Gastroesophageal sphincter (tissue), 3 donors: ENCODE measurements around the gene PPP1R7.

Experiments
- CTCF ChIP-seq, 4 experiments: fragments of 200-600 bp in 2 of 4; fragments of 450-650 bp in 2 of 4; sonication (generic) in 1 of 4; IDR thresholded peaks; one replicate each; pipeline ENCODE4 v1.5.1; 2017 to 2019; ENCODE audit warnings: antibody characterized with exemption in 4 of 4, mild to moderate bottlenecking in 2 of 4, moderate library complexity in 2 of 4
- EP300 ChIP-seq: sonication (generic); formaldehyde crosslinking; IDR thresholded peaks from one replicate; pipeline ENCODE4 v1.6.1; 2017; ENCODE audit warnings: antibody characterized with exemption, mild to moderate bottlenecking
- POLR2A ChIP-seq, 2 donors: fragments of 450-650 bp; IDR thresholded peaks; one replicate each; pipeline ENCODE4 v1.6.1; 2017; ENCODE audit warnings: antibody characterized with exemption in 2 of 2, mild to moderate bottlenecking in 2 of 2, moderate library complexity in 1 of 2
- POLR2AphosphoS5 ChIP-seq: sonication (generic); formaldehyde crosslinking; IDR thresholded peaks from one replicate; pipeline ENCODE4 v1.6.1; 2017; ENCODE audit warnings: antibody characterized with exemption

GRCh38 chr2:241190291-241190981 lies 40.2 kb downstream of the PPP1R7 start:
- no peak for TF ChIP-seq CTCF (IDR thresholded peaks at IDR 0.05)
- TF ChIP-seq EP300, result no peak
- TF ChIP-seq POLR2A (IDR thresholded peaks at IDR 0.05), result no peak
- no peak for TF ChIP-seq POLR2AphosphoS5
